NCI-H226 (cell line): Measurements from ENCODE around the gene NRDC.

Experiments used
- DNase-seq: peaks from one replicate; pipeline ENCODE4 v3.0.0-alpha.2; 2015

Gene NRDC

GRCh38 chr1:51754666-51755065 is 123.9 kb downstream of the NRDC start:
- DNase-seq = no peak

GRCh38 chr1:51753969-51754368 is 124.6 kb downstream of the NRDC start:
- no peak for DNase-seq

- DNase-seq = no peak
These were observed 126.2 kb downstream of the NRDC start for GRCh38 chr1:51752073-51752948.

GRCh38 chr1:51750729-51751128 is 127.8 kb downstream of the NRDC start:
- no peak for DNase-seq

- no peak for DNase-seq
These were observed 128.3 kb downstream of the NRDC start for GRCh38 chr1:51750218-51750617.

- DNase-seq = no peak
These were observed 129.4 kb downstream of the NRDC start for GRCh38 chr1:51749151-51749550.

- DNase-seq = no peak
These were observed 133.3 kb downstream of the NRDC start for GRCh38 chr1:51745304-51745570.

GRCh38 chr1:51744506-51745303 is 133.8 kb downstream of the NRDC start:
- DNase-seq = no peak

GRCh38 chr1:51741121-51741681 is 137.3 kb downstream of the NRDC start:
- DNase-seq = no peak

GRCh38 chr1:51740652-51741051 is 137.9 kb downstream of the NRDC start:
- DNase-seq = no peak
